NB4 (cell line): ENCODE measurements around the gene MTREX.

Experiments used
- DNase-seq: peaks from one replicate; pipeline ENCODE4 v3.0.0; 2010; ENCODE audit warnings: low read depth
- H3K4me3 ChIP-seq: one replicate; pipeline ENCODE4 v1.5.1; 2011; ENCODE audit warnings: mild to moderate bottlenecking, low read depth, low read length, moderate library complexity
- MYC ChIP-seq: IDR thresholded peaks from 2 replicates; pipeline ENCODE4 v1.6.1; 2011; ENCODE audit warnings: low read depth, low read length
- POLR2A ChIP-seq: IDR thresholded peaks from 2 replicates; pipeline ENCODE4 v1.6.1; 2011; ENCODE audit warnings: mild to moderate bottlenecking; ENCODE audit not compliant: insufficient read length; ENCODE audit errors: extremely low read depth
- TF ChIP-seq, protein P1 (sequence below): IDR thresholded peaks from one replicate; pipeline ENCODE4 v1.5.1; 2012; ENCODE audit warnings: low read depth, low read length
- TF ChIP-seq, protein P2 (sequence below): IDR thresholded peaks from 2 replicates; pipeline ENCODE4 v1.6.1; 2011; ENCODE audit warnings: low read depth, low read length

MTREX gene

DNA sequence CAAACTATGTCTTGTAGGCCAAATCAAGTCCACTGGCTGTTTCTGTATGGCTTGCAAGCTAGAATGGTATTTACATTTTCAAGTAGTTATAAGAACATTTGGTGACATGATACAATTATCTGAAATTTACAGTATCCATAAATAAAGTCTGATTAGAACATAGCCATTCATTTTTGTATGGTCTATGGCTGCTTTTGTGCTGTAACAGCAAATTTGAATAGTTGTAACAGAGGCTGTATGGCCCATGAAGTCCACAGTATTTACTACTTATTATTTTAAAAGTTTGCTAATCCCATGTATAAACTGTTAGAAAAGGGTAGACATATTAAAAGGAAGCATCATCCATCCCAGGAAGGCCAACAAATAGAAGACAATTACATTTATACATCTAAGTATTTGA lies 18.0 kb upstream of the MTREX start:
- TF ChIP-seq POLR2A (no peak), MYC (no peak)
- TF ChIP-seq, protein P1, sequence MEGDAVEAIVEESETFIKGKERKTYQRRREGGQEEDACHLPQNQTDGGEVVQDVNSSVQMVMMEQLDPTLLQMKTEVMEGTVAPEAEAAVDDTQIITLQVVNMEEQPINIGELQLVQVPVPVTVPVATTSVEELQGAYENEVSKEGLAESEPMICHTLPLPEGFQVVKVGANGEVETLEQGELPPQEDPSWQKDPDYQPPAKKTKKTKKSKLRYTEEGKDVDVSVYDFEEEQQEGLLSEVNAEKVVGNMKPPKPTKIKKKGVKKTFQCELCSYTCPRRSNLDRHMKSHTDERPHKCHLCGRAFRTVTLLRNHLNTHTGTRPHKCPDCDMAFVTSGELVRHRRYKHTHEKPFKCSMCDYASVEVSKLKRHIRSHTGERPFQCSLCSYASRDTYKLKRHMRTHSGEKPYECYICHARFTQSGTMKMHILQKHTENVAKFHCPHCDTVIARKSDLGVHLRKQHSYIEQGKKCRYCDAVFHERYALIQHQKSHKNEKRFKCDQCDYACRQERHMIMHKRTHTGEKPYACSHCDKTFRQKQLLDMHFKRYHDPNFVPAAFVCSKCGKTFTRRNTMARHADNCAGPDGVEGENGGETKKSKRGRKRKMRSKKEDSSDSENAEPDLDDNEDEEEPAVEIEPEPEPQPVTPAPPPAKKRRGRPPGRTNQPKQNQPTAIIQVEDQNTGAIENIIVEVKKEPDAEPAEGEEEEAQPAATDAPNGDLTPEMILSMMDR, result no peak
- TF ChIP-seq, protein P2, sequence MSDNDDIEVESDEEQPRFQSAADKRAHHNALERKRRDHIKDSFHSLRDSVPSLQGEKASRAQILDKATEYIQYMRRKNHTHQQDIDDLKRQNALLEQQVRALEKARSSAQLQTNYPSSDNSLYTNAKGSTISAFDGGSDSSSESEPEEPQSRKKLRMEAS, result no peak
- no peak for DNase-seq
- no peak overlapping the region for H3K4me3 ChIP-seq

DNA sequence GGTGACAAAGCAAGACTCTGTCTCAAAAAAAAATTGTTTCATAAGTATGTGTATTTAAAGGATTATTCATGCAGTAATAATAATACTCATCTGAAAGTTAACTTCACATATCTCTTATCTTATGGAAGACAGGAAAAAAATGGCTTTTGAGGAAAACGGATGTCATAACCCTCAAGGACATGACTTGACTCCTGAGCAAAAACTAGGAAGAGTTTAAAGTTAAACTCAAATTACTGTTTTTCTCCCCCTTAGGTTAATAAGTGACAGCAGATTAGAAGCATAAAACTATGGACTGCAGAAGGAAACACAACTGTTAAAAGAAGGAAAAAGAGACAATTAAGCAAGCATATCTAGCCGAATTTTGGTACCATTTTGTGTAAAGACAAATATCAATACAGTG lies 16.8 kb upstream of the MTREX start:
- TF ChIP-seq MYC, result no peak
- DNase-seq, result no peak
- no peak overlapping the region for H3K4me3 ChIP-seq

DNA sequence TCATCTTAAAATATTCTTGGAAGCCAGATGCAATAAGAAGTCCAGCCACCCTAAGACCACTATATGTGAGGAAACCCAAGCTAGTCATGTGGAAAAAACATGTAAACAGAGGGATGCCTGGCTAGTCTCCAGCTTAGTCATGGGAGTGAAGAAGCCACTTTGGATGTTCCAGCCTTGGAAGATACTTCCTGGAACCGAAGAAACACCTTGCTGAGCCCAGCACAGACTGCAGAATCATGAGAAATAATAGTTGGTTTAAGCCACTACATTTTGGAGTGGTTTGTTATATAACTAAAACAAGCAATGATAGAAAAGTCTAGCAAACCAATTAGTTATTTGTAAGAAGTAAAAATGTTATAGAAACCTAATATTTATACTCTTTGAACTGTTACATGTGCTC lies 12.9 kb upstream of the MTREX start:
- DNase-seq, result no peak
- TF ChIP-seq MYC (no peak), POLR2A (no peak)
- TF ChIP-seq, protein P2, result no peak
- TF ChIP-seq, protein P1, result no peak
- H3K4me3 ChIP-seq, result no peak overlapping the region

DNA sequence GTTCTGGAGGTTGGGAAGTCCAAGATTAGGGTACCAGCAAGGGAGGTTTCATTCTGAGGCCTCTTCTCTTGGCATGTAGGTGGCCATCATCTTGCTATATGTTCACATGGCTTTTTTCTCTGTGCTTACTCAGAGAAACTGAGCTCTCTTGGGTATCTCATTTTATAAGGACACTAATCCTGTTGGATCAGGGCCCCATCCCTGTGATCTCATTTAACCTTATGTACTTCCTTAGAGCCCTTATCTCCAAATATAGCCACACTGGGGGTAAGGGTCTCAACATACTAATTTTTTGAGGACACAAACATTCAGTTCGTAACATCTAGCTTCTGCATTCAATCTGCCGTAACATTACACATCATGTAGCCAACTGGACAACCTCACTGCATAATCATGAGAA lies 6.9 kb upstream of the MTREX start:
- no peak for DNase-seq
- no peak overlapping the region for H3K4me3 ChIP-seq
- TF ChIP-seq POLR2A (no peak), MYC (no peak)
- TF ChIP-seq, protein P1, result no peak
- TF ChIP-seq, protein P2, result no peak

DNA sequence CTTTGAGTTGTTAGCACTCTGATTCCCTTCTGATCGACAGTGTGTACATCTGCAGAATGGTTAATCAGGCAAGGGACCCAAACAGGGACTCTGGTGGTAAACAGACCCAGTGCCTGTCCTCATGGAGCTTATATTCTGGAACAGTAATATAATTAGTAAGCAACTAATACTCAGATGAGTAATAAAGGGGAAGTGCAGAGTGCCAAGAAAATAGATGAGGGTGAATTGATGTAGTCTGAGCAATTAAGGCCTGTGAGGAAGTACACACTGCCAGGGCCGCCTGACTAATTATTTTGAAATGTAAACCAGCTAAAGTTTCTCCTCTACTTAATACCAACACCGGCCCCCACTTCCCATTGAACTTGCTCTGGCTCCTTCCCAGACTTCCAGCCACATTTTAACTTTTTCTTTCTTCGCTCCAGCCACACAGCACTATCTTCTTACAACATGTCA lies 4.5 kb upstream of the MTREX start:
- peak; percentile 33 for DNase-seq
- TF ChIP-seq, protein P2, result no peak
- TF ChIP-seq POLR2A (no peak), MYC (no peak)
- TF ChIP-seq, protein P1, result no peak

DNA sequence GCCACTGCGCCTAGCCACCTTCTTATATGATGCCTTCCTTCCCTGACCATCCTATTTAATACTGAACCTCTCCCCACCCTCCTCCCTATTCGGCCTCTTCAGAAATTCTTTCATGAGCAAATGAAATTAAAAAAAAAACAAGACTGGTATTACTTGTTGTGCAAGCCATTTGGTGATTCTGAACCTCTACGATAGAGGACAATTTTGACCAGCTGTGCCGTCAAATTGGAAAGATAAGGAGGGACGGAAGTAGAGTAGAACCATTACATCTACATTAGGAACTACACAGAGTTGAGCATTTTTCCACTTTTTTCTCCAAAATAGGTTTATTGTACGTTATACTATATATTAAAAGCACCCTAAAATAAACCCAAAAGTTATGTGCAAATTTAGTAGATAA lies 3.2 kb upstream of the MTREX start:
- DNase-seq, result no peak
- H3K4me3 ChIP-seq, result no peak overlapping the region
- TF ChIP-seq POLR2A, result no peak
- TF ChIP-seq, protein P2, result no peak
- TF ChIP-seq MYC, result no peak
- TF ChIP-seq, protein P1, result no peak

More for the DNA sequence above, 4.5 kb upstream of the MTREX start:
- no peak overlapping the region for H3K4me3 ChIP-seq
